Muscle layer of duodenum (tissue), 2 donors: Measurements from ENCODE around the gene PON2.

Experiments
- H3K27ac ChIP-seq: one replicate; pipeline ENCODE4 v1.7.0; 2013; ENCODE audit warnings: mild to moderate bottlenecking, low read length
- H3K27me3 ChIP-seq: one replicate; pipeline ENCODE4 v1.7.0; 2013; ENCODE audit warnings: low read depth, mild to moderate bottlenecking, control low read depth, low read length
- H3K36me3 ChIP-seq, 2 donors: one replicate each; pipeline ENCODE4 v1.7.0; 2013; ENCODE audit warnings: low read length in 2 of 2, control low read depth in 1 of 2, mild to moderate bottlenecking in 1 of 2; ENCODE audit not compliant: insufficient read depth in 2 of 2, control insufficient read depth in 1 of 2
- H3K4me1 ChIP-seq, 2 donors: one replicate each; pipeline ENCODE4 v1.7.0; 2013; ENCODE audit warnings: low read length in 2 of 2, mild to moderate bottlenecking in 2 of 2, control low read depth in 1 of 2, moderate library complexity in 1 of 2; ENCODE audit not compliant: insufficient read depth in 2 of 2, control insufficient read depth in 1 of 2
- H3K4me3 ChIP-seq, 2 donors: one replicate each; pipeline ENCODE4 v1.7.0; 2013; ENCODE audit warnings: low read length in 2 of 2, low read depth in 1 of 2, mild to moderate bottlenecking in 1 of 2
- H3K9me3 ChIP-seq, 2 donors: one replicate each; pipeline ENCODE4 v1.7.0; 2013; ENCODE audit warnings: low read length in 2 of 2, control low read depth in 1 of 2, mild to moderate bottlenecking in 1 of 2; ENCODE audit not compliant: control insufficient read depth in 1 of 2
- donor health status: healthy.

Gene PON2

DNA sequence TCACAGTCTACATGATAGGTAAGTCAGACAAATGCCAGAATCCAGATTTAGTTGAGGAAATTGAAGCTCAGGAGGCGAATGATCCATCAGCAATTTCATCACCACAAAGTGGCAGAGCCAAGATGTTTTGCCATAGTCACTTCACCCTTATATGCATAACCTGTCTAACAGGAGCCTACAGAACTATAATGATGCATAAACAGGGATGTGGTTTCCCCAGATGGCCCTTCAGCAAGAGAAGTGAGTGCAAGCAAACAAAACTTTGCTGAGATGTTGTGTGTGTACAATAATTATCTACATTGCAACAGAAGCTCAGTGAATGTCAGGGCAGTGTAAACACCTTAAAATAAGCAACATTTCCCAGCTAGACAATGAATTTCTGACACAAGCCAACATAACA, 67.2 kb downstream of the PON2 start:
- H3K9me3 ChIP-seq = no peaks in the 10 kb centered on the region
- H3K4me3 ChIP-seq = no peak overlapping the region
- H3K27ac ChIP-seq = no peak overlapping the region
- no peaks in the 10 kb centered on the region for H3K27me3 ChIP-seq
- H3K36me3 ChIP-seq = no peaks in the 10 kb centered on the region
- no peaks in the 10 kb centered on the region for H3K4me1 ChIP-seq

DNA sequence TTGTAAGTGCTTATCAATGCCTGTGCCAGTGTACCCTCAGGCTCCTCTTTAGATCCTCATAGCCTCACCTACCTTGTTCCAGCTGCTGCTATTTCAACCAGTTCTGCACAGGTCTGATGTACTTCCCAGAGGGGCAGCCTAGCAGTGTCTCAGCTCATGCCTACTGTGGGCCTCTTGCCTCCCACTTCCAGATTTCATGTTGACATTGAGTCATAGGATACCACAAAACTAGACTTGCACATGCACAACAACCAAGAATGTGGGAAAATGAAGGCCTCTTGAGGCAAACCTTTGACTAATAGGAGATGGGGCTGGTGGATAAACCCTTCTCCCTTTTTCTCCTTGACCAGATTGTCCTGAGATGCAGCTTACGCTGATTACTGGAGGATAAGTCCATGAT, 69.7 kb downstream of the PON2 start:
- H3K4me3 ChIP-seq = no peak overlapping the region
- no peak overlapping the region for H3K27ac ChIP-seq
- no peaks in the 10 kb centered on the region for H3K9me3 ChIP-seq
- no peaks in the 10 kb centered on the region for H3K4me1 ChIP-seq
- no peaks in the 10 kb centered on the region for H3K27me3 ChIP-seq
- H3K36me3 ChIP-seq = no peaks in the 10 kb centered on the region

DNA sequence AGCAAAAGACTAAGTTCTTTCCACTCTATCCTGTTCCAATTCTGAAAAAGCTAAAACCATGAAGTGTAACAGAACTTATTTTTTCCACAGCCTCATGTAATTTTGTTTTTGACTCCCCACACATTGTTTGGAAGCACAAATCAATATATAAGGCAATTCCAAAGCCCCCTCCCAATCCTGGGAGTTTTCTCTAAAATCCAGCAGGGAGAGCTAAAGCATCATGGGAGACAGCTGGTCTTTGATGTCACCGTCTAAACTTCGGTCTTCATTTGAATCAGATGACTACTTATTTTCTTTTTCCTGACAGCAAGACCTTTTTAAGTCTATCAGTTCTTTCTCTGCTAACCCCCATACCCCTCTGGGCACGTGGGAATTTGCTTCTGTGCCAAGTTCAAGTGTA, 77.2 kb downstream of the PON2 start:
- H3K27ac ChIP-seq = no peak overlapping the region
- no peaks in the 10 kb centered on the region for H3K36me3 ChIP-seq
- no peaks in the 10 kb centered on the region for H3K27me3 ChIP-seq
- H3K4me1 ChIP-seq = no peaks in the 10 kb centered on the region
- H3K4me3 ChIP-seq = no peak overlapping the region
- peaks cover 0 to 7% of the 10 kb centered on the region in 2 donors for H3K9me3 ChIP-seq
